Prostate gland (tissue), 2 donors: ENCODE measurements around the gene GET3. TPM values are rescaled to one million over a fixed set of nuclear protein-coding genes. Genes with fewer than 3 reads are reported as not detected.

Experiments used
- DNase-seq: peaks from one replicate; pipeline ENCODE4 v3.0.0-alpha.2; 2019; ENCODE audit warnings: low spot score
- H3K27ac ChIP-seq, 2 donors: fragments of 200-600 bp; sonication (generic); 2 replicates each; pipeline ENCODE4 v1.5.1; 2017 to 2019
- H3K27me3 ChIP-seq: fragments of 200-600 bp; sonication (generic); replicated peaks from 2 replicates; pipeline ENCODE4 v1.5.1; 2019; ENCODE audit not compliant: insufficient read depth
- H3K36me3 ChIP-seq, 2 donors: fragments of 200-600 bp; sonication (generic); 1 replicate in 1 of 2; 2 replicates in 1 of 2; pipeline versions ENCODE4 v1.5.1 to v1.8.1; 2017 to 2019
- H3K4me1 ChIP-seq: fragments of 200-600 bp; sonication (generic); replicated peaks from 2 replicates; pipeline ENCODE4 v1.5.1; 2019
- H3K4me3 ChIP-seq, 2 donors: fragments of 200-600 bp; sonication (generic); 2 replicates each; pipeline ENCODE4 v1.5.1; 2017 to 2019
- H3K9me3 ChIP-seq: fragments of 200-600 bp; sonication (generic); 2 replicates; pipeline ENCODE4 v1.5.1; 2017
- CTCF ChIP-seq, 4 experiments: fragments of 200-600 bp in 2 of 4; fragments of 450-650 bp in 2 of 4; sonication (generic) in 2 of 4; IDR thresholded peaks; 1 replicate in 3 of 4; 2 replicates in 1 of 4; pipeline ENCODE4 v1.5.1; 2016 to 2019; ENCODE audit warnings: antibody characterized with exemption in 4 of 4, mild to moderate bottlenecking in 2 of 4, moderate library complexity in 2 of 4
- POLR2A ChIP-seq: fragments of 450-650 bp; IDR thresholded peaks from one replicate; pipeline ENCODE4 v1.6.1; 2016; ENCODE audit warnings: antibody characterized with exemption, mild to moderate bottlenecking
- POLR2AphosphoS5 ChIP-seq: sonication (generic); formaldehyde crosslinking; IDR thresholded peaks from one replicate; pipeline ENCODE4 v1.6.1; 2017; ENCODE audit warnings: antibody characterized with exemption
- WGBS: methylation state at CpG from one replicate; pipeline ENCODE4 v1.1.5; 2018; 5-methylcytosine and 5-hydroxymethylcytosine counted together
- intact Hi-C: fragments of 100-400 bp; cut with DNase I; formaldehyde crosslinking; loops from one replicate; pipeline ENCODE4 v1.14.2; 2022
- total RNA-seq, 2 donors: library from RNA; depleted of rRNA; stranded (reverse); fragments of >200 nt; gene quantifications; one replicate each; pipeline ENCODE4 v1.1.0, GENCODE V29; 2016

The GET3 gene
- total RNA-seq, 2 donors from 2014 or later: 65.4 to 82.1 TPM

- no peak for TF ChIP-seq POLR2AphosphoS5
- no peak for TF ChIP-seq POLR2A
- no peak for TF ChIP-seq CTCF (IDR thresholded peaks at IDR 0.05)
- H3K27ac ChIP-seq: no peak overlapping the region
- H3K36me3 ChIP-seq: peaks cover 0 to 13% of the 10 kb centered on the region in 2 donors
- no peak overlapping the region for H3K4me3 ChIP-seq
- H3K9me3 ChIP-seq: no peaks in the 10 kb centered on the region
- intact Hi-C loops: no loop called here
- H3K4me1 ChIP-seq: peaks cover 3% of the 10 kb centered on the region
- H3K27me3 ChIP-seq: no peaks in the 10 kb centered on the region
- 33% methylated on average over 24 of the region's 24 CpGs for WGBS
- DNase-seq: no peak
These were observed 12.7 kb downstream of the GET3 start for GRCh38 chr19:12749938-12750521.

DNA sequence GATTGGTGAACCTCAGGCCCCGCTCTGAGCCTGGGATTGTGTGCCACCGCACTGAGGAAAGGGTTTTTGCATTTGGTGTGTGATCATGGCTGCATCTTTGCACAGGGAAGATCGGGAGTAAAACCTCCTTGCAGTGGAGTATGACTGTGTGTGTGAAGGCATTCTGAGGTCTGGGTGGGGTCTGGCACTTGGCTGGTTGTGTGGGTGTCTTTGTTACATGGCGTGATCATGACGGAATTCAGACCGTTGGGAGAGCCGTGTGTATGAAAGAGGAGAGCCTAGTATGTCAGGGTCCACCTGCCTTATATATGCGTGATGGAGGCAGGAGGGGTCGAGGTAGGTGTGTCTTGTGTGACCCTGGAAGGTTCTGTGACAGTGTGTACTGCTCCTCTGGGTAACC lies 13.6 kb downstream of the GET3 start:
- intact Hi-C loops: no loop called here
- H3K27me3 ChIP-seq: no peaks in the 10 kb centered on the region
- TF ChIP-seq POLR2AphosphoS5: no peak
- H3K4me3 ChIP-seq: no peak overlapping the region
- 57% methylated on average over 9 of the region's 9 CpGs for WGBS
- no peak for DNase-seq
- no peak overlapping the region for H3K27ac ChIP-seq
- H3K36me3 ChIP-seq: peaks cover 0 to 13% of the 10 kb centered on the region in 2 donors
- peaks cover 3% of the 10 kb centered on the region for H3K4me1 ChIP-seq
- H3K9me3 ChIP-seq: no peaks in the 10 kb centered on the region

- no peak within 1 kb of the TSS for H3K4me3 ChIP-seq
- no peaks in the 10 kb centered on the region for H3K9me3 ChIP-seq
- peaks cover 0 to 13% of the 10 kb centered on the region in 2 donors for H3K36me3 ChIP-seq
- no peak within 1 kb of the TSS for H3K27ac ChIP-seq
- TF ChIP-seq POLR2A (no peak), CTCF (IDR thresholded peaks at IDR 0.05) (no peak), POLR2AphosphoS5 (no peak)
- no peaks in the 10 kb centered on the region for H3K27me3 ChIP-seq
- no peak for DNase-seq
- intact Hi-C loops: no loop called here
- 35% methylated on average over 14 of the region's 14 CpGs for WGBS
- peaks cover 3% of the 10 kb centered on the region for H3K4me1 ChIP-seq
These were observed 14.3 kb downstream of the GET3 start, which contains the start of gene BEST2 for GRCh38 chr19:12751635-12752034. Gene BEST2, plus strand, starts transcription at chr19:12751791. Its CDS starts 802 bp downstream, at chr19:12752593.

GRCh38 chr19:12752056-12752781 lies 14.9 kb downstream of the GET3 start:
- no peak for DNase-seq
- Histone ChIP-seq H3K27ac (no peak overlapping the region), H3K4me1 (peaks cover 3% of the 10 kb centered on the region), H3K4me3 (no peak overlapping the region), H3K27me3 (no peaks in the 10 kb centered on the region), H3K36me3 (peaks cover 0 to 9% of the 10 kb centered on the region in 2 donors), H3K9me3 (no peaks in the 10 kb centered on the region)
- no peak for TF ChIP-seq POLR2A
- no peak for TF ChIP-seq CTCF (IDR thresholded peaks at IDR 0.05)
- TF ChIP-seq POLR2AphosphoS5: no peak
- intact Hi-C loops: no loop called here
- 78% methylated on average over 23 of the region's 23 CpGs for WGBS

- Histone ChIP-seq H3K36me3 (no peaks in the 10 kb centered on the region), H3K9me3 (no peaks in the 10 kb centered on the region), H3K4me1 (peaks cover 3% of the 10 kb centered on the region), H3K27ac (no peak overlapping the region), H3K4me3 (no peak overlapping the region), H3K27me3 (no peaks in the 10 kb centered on the region)
- no peak for TF ChIP-seq POLR2A
- no peak for TF ChIP-seq POLR2AphosphoS5
- TF ChIP-seq CTCF (IDR thresholded peaks at IDR 0.05): no peak
- no peak for DNase-seq
- 62% methylated on average over 38 of the region's 50 CpGs for WGBS
- intact Hi-C loops: no loop called here
These were observed 17.3 kb downstream of the GET3 start for GRCh38 chr19:12754465-12755196.
